ENCODE results near the gene INPP4A. TPM values are rescaled to one million over a fixed set of nuclear protein-coding genes. Genes with fewer than 3 reads are reported as not detected.
"Not testable (repeated sequence)": the region's sequence is repeated elsewhere in the genome, so short reads cannot be mapped to it uniquely, and the experiment has no call there.

Gene INPP4A
- total RNA-seq, 2 experiments from 2014 or later = 140 to 165 TPM

- CTCF ChIA-PET = no interaction called here
Observed at GRCh38 chr2:98592565-98592964, 147.9 kb downstream of the INPP4A start.

DNA sequence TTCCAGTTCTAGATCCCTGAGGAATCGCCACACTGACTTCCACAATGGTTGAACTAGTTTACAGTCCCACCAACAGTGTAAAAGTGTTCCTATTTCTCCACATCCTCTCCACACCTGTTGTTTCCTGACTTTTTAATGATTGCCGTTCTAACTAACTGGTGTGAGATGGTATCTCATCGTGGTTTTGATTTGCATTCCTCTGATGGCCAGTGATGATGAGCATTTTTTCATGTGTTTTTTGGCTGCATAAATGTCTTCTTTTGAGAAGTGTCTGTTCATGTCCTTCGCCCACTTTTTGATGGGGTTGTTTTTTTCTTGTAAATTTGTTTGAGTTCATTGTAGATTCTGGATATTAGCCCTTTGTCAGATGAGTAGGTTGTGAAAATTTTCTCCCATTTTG is 150.0 kb downstream of the INPP4A start:
- H3K27me3 Mint-ChIP-seq, H3K9me3 Mint-ChIP-seq, DNase-seq, H3K4me3 Mint-ChIP-seq, CTCF ChIA-PET, POLR2A ChIA-PET, H3K27ac Mint-ChIP-seq: not testable (repeated sequence)
- H3K4me1 Mint-ChIP-seq = peaks cover 17% of the 10 kb centered on the region
- peaks cover 64% of the 10 kb centered on the region for H3K36me3 Mint-ChIP-seq (ENCODE audit: low read depth)

More at GRCh38 chr2:98592565-98592964, 147.9 kb downstream of the INPP4A start:
- no peak overlapping the region for H3K27ac Mint-ChIP-seq
- H3K4me3 Mint-ChIP-seq = no peak overlapping the region
- peaks cover 9% of the 10 kb centered on the region for H3K9me3 Mint-ChIP-seq
- POLR2A ChIA-PET = no interaction called here
- no peaks in the 10 kb centered on the region for H3K27me3 Mint-ChIP-seq
- no peak for DNase-seq
- H3K4me1 Mint-ChIP-seq = peaks cover 16% of the 10 kb centered on the region
- H3K36me3 Mint-ChIP-seq (ENCODE audit: low read depth) = peaks cover 72% of the 10 kb centered on the region

GRCh38 chr2:98598781-98599428 is 154.2 kb downstream of the INPP4A start:
- no peaks in the 10 kb centered on the region for H3K27me3 Mint-ChIP-seq
- CTCF ChIA-PET = interaction anchor here (1.3 kb wide), 1 partner anchor 223 kb away, joined by 4 read pairs; no protein-coding TSS in a partner anchor
- H3K4me1 Mint-ChIP-seq = peaks cover 19% of the 10 kb centered on the region
- POLR2A ChIA-PET = no interaction called here
- DNase-seq = no peak
- H3K4me3 Mint-ChIP-seq = no peak overlapping the region
- H3K9me3 Mint-ChIP-seq = peaks cover 2% of the 10 kb centered on the region
- H3K36me3 Mint-ChIP-seq (ENCODE audit: low read depth) = peaks cover 38% of the 10 kb centered on the region
- peak overlapping the region; percentile 54 for H3K27ac Mint-ChIP-seq

DNA sequence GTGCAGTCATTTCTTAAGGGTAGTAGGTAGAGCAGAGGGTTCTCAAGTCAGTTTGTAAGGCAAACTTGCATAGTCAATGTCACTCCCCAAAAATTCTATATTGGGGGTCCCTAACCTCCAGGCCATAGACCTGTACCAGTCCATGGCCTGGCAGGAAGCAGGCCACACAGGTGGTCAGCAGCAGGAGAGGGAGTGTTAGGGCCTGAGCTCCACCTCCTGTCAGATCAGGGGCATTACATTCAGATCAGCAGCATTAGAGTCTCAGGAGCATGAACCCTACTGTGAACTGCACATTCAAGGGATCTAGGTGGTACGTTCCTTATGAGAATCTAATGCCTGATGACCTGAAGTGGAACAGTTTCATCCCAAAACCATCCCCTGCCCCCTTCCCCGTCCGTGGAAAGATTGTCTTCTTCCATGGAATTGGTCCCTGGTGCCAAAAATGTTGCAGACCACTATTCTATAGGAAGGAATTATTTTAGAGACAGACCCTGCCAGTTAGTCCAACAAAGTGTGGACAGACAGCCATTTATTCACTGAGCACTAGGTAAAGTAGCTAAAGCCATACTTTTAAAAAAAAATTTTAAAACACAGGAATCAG is 157.0 kb downstream of the INPP4A start:
- Mint-ChIP-seq H3K27me3 (no peaks in the 10 kb centered on the region), H3K4me3 (no peak overlapping the region), H3K36me3 (ENCODE audit: low read depth) (peaks cover 24% of the 10 kb centered on the region), H3K9me3 (no peaks in the 10 kb centered on the region), H3K27ac (peak overlapping the region; percentile 31), H3K4me1 (peaks cover 41% of the 10 kb centered on the region)
- ChIA-PET CTCF (interaction anchor here (0.6 to 1.8 kb wide), 4 partner anchors 10 to 441 kb away, joined by 3 to 4 read pairs (median 3); no protein-coding TSS in a partner anchor), POLR2A (no interaction called here)
- no peak for DNase-seq

- no peaks in the 10 kb centered on the region for H3K27me3 Mint-ChIP-seq
- peaks cover 19% of the 10 kb centered on the region for H3K36me3 Mint-ChIP-seq (ENCODE audit: low read depth)
- H3K4me1 Mint-ChIP-seq = peaks cover 42% of the 10 kb centered on the region
- CTCF ChIA-PET = interaction anchor here (1.3 kb wide), 1 partner anchor 13 kb away, joined by 3 read pairs; no protein-coding TSS in a partner anchor
- POLR2A ChIA-PET = no interaction called here
- no peaks in the 10 kb centered on the region for H3K9me3 Mint-ChIP-seq
- H3K27ac Mint-ChIP-seq = no peak overlapping the region
- H3K4me3 Mint-ChIP-seq = no peak overlapping the region
- DNase-seq = no peak
Observed at GRCh38 chr2:98604547-98604946, 159.9 kb downstream of the INPP4A start.

- no peak overlapping the region for H3K27ac Mint-ChIP-seq
- CTCF ChIA-PET = interaction anchor here (1.3 kb wide), 1 partner anchor 13 kb away, joined by 3 read pairs; no protein-coding TSS in a partner anchor
- no peak for DNase-seq
- H3K4me3 Mint-ChIP-seq = no peak overlapping the region
- H3K9me3 Mint-ChIP-seq = no peaks in the 10 kb centered on the region
- POLR2A ChIA-PET = no interaction called here
- peaks cover 17% of the 10 kb centered on the region for H3K36me3 Mint-ChIP-seq (ENCODE audit: low read depth)
- H3K4me1 Mint-ChIP-seq = peaks cover 45% of the 10 kb centered on the region
- no peaks in the 10 kb centered on the region for H3K27me3 Mint-ChIP-seq
Observed at GRCh38 chr2:98605076-98605475, 160.4 kb downstream of the INPP4A start.

DNA sequence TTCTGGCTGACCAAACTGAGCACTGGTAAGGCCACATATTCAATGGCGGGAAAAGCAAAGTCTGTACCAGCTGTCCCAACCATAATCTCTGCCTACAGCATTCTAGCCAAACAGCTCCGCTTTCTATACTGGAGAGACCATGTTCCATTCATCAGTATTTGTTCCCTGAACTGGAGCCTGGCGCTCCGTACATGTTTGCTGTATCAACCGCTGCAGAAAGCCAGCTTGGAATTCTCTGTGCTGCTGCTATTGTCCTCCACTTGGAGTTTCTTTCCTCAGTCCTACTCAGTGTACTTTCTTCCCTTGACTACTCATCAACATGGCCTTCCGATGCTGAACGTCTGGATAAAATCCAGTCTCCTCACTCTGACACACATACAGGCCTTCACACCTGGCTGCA is 161.8 kb downstream of the INPP4A start:
- POLR2A ChIA-PET = no interaction called here
- Mint-ChIP-seq H3K27ac (no peak overlapping the region), H3K4me1 (peaks cover 58% of the 10 kb centered on the region), H3K36me3 (ENCODE audit: low read depth) (peaks cover 23% of the 10 kb centered on the region), H3K27me3 (no peaks in the 10 kb centered on the region), H3K4me3 (no peak overlapping the region), H3K9me3 (no peaks in the 10 kb centered on the region)
- CTCF ChIA-PET = interaction anchor here (0.6 to 1.8 kb wide), 4 partner anchors 11 to 432 kb away, joined by 3 to 4 read pairs (median 3); no protein-coding TSS in a partner anchor
- DNase-seq = no peak

DNA sequence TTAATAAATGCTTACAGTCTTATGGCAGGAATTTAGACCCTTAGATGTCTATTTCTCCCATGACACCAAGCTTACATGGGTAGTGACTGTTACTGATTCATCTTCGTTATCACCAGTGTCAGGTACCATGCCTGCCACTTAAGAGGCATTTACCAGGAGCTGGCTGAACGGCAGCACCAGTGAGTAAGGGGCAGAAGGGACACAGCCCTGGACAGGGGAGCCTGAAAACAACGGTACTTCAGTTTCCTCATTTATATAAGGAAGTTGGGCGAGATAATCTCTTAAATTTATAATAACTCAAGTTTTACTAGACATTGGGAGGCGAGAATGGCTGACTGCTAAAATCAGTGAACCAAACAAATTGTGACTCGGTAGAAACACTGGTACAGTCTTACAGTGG is 162.4 kb downstream of the INPP4A start:
- Mint-ChIP-seq H3K4me1 (peaks cover 63% of the 10 kb centered on the region), H3K27me3 (no peaks in the 10 kb centered on the region), H3K4me3 (peak overlapping the region; percentile 92), H3K36me3 (ENCODE audit: low read depth) (peaks cover 24% of the 10 kb centered on the region), H3K27ac (peak overlapping the region; percentile 95), H3K9me3 (no peaks in the 10 kb centered on the region)
- POLR2A ChIA-PET = no interaction called here
- CTCF ChIA-PET = interaction anchor here (0.6 to 1.8 kb wide), 3 partner anchors 10 to 432 kb away, joined by 3 to 4 read pairs (median 4); no protein-coding TSS in a partner anchor
- no peak for DNase-seq

DNA sequence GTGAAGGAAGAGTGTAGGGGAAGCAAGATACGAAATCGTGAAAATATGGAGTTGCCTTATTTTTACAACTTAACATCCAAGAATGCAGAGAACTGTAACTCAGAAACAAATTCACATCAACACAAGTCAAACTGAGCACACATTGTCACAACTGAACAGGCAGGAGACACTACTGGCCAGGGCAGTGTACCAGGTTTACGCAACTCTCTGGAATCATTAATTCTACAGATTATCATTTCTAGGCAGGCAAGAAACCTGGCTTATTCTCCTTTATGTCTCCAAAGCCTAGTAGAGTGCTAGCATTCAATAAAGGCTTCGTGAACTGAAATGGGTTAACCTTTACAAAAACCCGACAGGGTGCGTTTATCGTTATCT is 163.1 kb downstream of the INPP4A start:
- Mint-ChIP-seq H3K9me3 (no peaks in the 10 kb centered on the region), H3K4me3 (peak overlapping the region; percentile 92), H3K27me3 (no peaks in the 10 kb centered on the region), H3K36me3 (ENCODE audit: low read depth) (peaks cover 24% of the 10 kb centered on the region), H3K4me1 (peaks cover 63% of the 10 kb centered on the region), H3K27ac (peak overlapping the region; percentile 95)
- POLR2A ChIA-PET = no interaction called here
- CTCF ChIA-PET = interaction anchor here (1.4 to 1.8 kb wide), 2 partner anchors 11 to 26 kb away, joined by 4 read pairs; no protein-coding TSS in a partner anchor
- no peak for DNase-seq

DNA sequence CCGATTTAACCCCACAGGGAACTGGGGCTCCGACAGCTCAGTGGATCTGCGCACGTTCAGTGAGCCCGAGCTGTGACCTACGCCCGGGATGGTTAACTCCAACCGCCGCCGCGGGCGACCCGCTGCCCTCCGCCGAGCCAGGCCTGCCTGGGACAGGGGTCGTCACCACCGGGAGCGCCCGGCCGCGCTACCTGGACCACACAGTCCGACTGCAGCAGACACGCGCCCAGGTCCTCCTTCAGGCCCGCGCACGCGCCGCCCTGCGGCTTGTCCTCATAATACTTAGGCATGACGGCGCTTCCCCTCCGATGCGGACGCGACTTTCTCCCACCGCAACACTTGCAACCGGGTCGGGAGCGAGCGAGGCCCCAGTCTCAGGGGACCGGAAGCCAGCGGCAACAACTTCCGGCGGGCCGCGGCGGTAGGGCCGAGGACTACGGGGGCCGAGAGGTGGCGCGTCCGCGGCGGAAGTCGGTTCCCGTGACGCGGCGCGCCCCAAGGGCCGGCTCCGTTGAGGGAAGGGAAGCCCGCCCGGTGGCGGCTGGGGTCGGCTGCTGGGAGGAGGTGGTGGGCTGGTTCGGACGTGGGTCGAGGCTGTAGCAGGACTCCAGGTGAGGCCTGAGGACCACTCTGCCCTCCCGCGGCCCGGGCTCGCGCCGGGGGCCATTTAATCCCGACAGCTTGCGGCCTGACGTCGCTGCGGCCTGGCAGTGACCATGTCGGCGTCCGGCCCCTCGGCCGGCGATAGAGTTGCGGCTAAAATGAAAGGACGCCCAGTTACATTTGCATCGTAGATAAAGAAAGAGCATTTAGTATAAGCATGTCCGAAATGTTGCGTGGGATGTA is 163.7 kb downstream of the INPP4A start, which contains the start of the genes COA5 and UNC50:
Gene COA5 (minus strand): TSS at position 397 of the 846 bp plus-strand sequence. CDS start 107 bp downstream, at position 290.
Gene UNC50 (plus strand): TSS at position 474 of the 846 bp plus-strand sequence. CDS start 1,171 bp downstream, outside the sequence.
- Mint-ChIP-seq H3K27ac (peak within 1 kb of the TSS; percentile 95), H3K4me3 (peak within 1 kb of the TSS; percentile 92), H3K36me3 (ENCODE audit: low read depth) (peaks cover 26% of the 10 kb centered on the region), H3K4me1 (peaks cover 63% of the 10 kb centered on the region), H3K27me3 (no peaks in the 10 kb centered on the region), H3K9me3 (no peaks in the 10 kb centered on the region)
- peak; percentile 92 for DNase-seq
- POLR2A ChIA-PET = no interaction called here
- CTCF ChIA-PET = interaction anchor here (0.6 to 1.8 kb wide), 7 partner anchors 12 to 531 kb away, joined by 3 to 4 read pairs (median 3); no protein-coding TSS in a partner anchor

DNA sequence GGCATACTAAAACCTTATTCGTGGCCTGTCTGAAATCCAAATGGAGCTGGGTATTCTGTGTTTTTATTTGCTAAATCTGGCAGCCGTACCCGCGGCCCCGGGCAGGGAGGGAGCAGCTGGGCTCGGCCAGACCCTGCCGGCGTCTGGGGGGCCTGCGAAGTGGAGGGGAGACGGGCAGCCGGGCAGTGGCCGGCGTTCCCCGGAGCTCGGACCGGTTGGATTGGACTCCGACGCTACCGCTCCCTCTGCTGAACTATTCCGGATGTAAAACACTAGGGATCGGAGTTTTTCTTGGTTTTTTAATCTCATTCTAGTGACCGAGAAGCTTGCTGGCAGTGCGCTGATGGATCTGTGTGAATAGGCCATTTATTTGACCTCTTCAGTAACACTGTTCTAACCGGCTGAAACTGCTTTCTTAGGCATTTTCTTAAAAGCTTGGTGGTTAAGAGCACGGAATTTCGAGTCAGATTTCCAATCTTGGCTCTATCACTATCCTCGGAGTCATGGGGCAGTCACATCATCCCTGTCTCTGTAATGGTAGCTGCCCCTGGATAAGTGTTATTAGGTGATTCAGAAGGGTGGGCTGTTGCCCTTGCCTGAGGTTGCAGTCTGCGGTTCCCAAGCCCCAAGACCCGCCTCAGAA is 164.4 kb downstream of the INPP4A start:
- Mint-ChIP-seq H3K36me3 (ENCODE audit: low read depth) (peaks cover 34% of the 10 kb centered on the region), H3K4me1 (peaks cover 65% of the 10 kb centered on the region), H3K9me3 (no peaks in the 10 kb centered on the region), H3K27me3 (no peaks in the 10 kb centered on the region), H3K4me3 (peak overlapping the region; percentile 92), H3K27ac (peak overlapping the region; percentile 95)
- POLR2A ChIA-PET = no interaction called here
- CTCF ChIA-PET = interaction anchor here (0.5 to 1.1 kb wide), 6 partner anchors 40 to 530 kb away, joined by 3 to 4 read pairs (median 3); no protein-coding TSS in a partner anchor
- DNase-seq = no peak
